HepG2 (cell line): ENCODE data around the gene YWHAQ. TPM values are rescaled to one million over a fixed set of nuclear protein-coding genes. Genes with fewer than 3 reads are reported as not detected.
A peak's percentile ranks its signal among the peaks of the same experiment; 100 is the strongest.

ENCODE experiments used
- ATAC-seq: fragments of 200-7000 bp; cut with Tn5 transposase; 3 replicates; pipeline ENCODE4 v1.9.1; 2020; ENCODE audit warnings: mild to moderate bottlenecking, moderate library complexity
- BruUV-seq: library from RNA; stranded (reverse); fragments of 400-500 nt; replicated peaks from 2 replicates; lab custom pipeline; 2021; lab: Mats Ljungman, UMichigan
- CTCF ChIA-PET: fragments of 300-600 bp; formaldehyde crosslinking; extraction: SDS; loops from one replicate; lab custom pipeline; 2021; ENCODE audit warnings: low total read pairs, inconsistent platforms, low intra/inter-chr PET ratio; lab: Yijun Ruan, JAX
- POLR2A ChIA-PET: fragments of 350-600 bp; sonication (Branson Sonifier 250); formaldehyde crosslinking; loops from one replicate; lab custom pipeline; 2020; ENCODE audit warnings: antibody characterized with exemption, inconsistent platforms; lab: Yijun Ruan, JAX
- DNase-seq: peaks from one replicate; pipeline ENCODE4 v3.0.0-alpha.2; 2015; ENCODE audit warnings: low spot score
- FAIRE-seq: peaks from 3 replicates; lab custom pipeline; 2011; peaks lifted over from hg19 to GRCh38; lab: Jason Lieb, UNC
- H2AFZ ChIP-seq: one replicate; pipeline ENCODE4 v1.6.1; 2011; ENCODE audit warnings: low read length, inconsistent platforms
- H3K27ac ChIP-seq: fragments of 300-600 bp; 3 replicates; pipeline ENCODE4 v1.8.0; 2011; ENCODE audit warnings: mixed run types, mild to moderate bottlenecking, mixed read lengths, low read length, inconsistent platforms; ENCODE audit not compliant: insufficient read depth; ENCODE audit errors: extremely low read length
- H3K27me3 ChIP-seq, 2 experiments: fragments of 200-600 bp in 1 of 2; 2 replicates in 1 of 2; 3 replicates in 1 of 2; pipeline versions ENCODE4 v1.6.0 to v1.8.0; 2011; ENCODE audit warnings: low read length in 2 of 2, mild to moderate bottlenecking in 2 of 2, moderate library complexity in 2 of 2, inconsistent platforms in 1 of 2; ENCODE audit not compliant: insufficient read depth in 2 of 2, control insufficient read depth in 1 of 2
- H3K36me3 ChIP-seq, 2 experiments: fragments of 200-600 bp in 1 of 2; replicated peaks in 1 of 2; 2 replicates in 1 of 2; 3 replicates in 1 of 2; pipeline versions ENCODE4 v1.5.1 to v1.8.0; 2011; ENCODE audit warnings: low read length in 2 of 2, inconsistent platforms in 1 of 2; ENCODE audit not compliant: insufficient read depth in 2 of 2, control insufficient read depth in 1 of 2
- H3K4me1 ChIP-seq: 2 replicates; pipeline ENCODE4 v1.5.1; 2012; ENCODE audit warnings: low read length, inconsistent platforms; ENCODE audit not compliant: insufficient read depth
- H3K4me2 ChIP-seq: 2 replicates; pipeline ENCODE4 v1.6.0; 2011; ENCODE audit warnings: low read depth, low read length, inconsistent platforms
- H3K4me3 ChIP-seq, 3 experiments: fragments of 200-600 bp in 1 of 3; sonication (generic), shearing (Covaris generic) in 1 of 3; replicated peaks in 1 of 3; 2 replicates each; pipeline ENCODE4 v1.5.1; 2011 to 2016; ENCODE audit warnings: low read length in 3 of 3, inconsistent platforms in 2 of 3, low read depth in 2 of 3, mild to moderate bottlenecking in 2 of 3, control low read depth in 1 of 3, mixed read lengths in 1 of 3; ENCODE audit not compliant: insufficient read depth in 1 of 3
- H3K79me2 ChIP-seq: one replicate; pipeline ENCODE4 v1.6.1; 2011; ENCODE audit warnings: low read length, inconsistent platforms; ENCODE audit not compliant: insufficient read depth
- H3K9ac ChIP-seq: 2 replicates; pipeline ENCODE4 v1.6.0; 2011; ENCODE audit warnings: mild to moderate bottlenecking, low read depth, low read length, inconsistent platforms; ENCODE audit not compliant: insufficient read depth
- H3K9me3 ChIP-seq: 2 replicates; pipeline ENCODE4 v1.5.1; 2012; ENCODE audit warnings: mild to moderate bottlenecking, low read length
- H4K20me1 ChIP-seq: 2 replicates; pipeline ENCODE4 v1.6.0; 2011; ENCODE audit warnings: inconsistent platforms, mild to moderate bottlenecking, low read length, moderate library complexity; ENCODE audit not compliant: insufficient read depth
- BCL6 ChIP-seq: IDR thresholded peaks from 2 replicates; pipeline ENCODE4 v1.6.1; 2016; ENCODE audit warnings: missing genetic modification reagents, missing compliant biosample characterization
- ESRRA ChIP-seq: sonication (generic); formaldehyde crosslinking; IDR thresholded peaks from 2 replicates; pipeline ENCODE4 v1.5.1; 2020; ENCODE audit warnings: mild to moderate bottlenecking, low read depth, missing genetic modification reagents
- GATAD2A ChIP-seq: IDR thresholded peaks from 2 replicates; pipeline ENCODE4 v1.6.1; 2016
- JUND ChIP-seq: sonication (generic); formaldehyde crosslinking; IDR thresholded peaks from 2 replicates; pipeline ENCODE4 v1.8.0; 2022; ENCODE audit warnings: mild to moderate bottlenecking, missing genetic modification reagents
- KAT2B ChIP-seq: fragments of 150-350 bp; IDR thresholded peaks from 2 replicates; pipeline ENCODE4 v1.6.1; 2014; ENCODE audit warnings: low read depth, low read length, borderline replicate concordance
- MAFK ChIP-seq, 2 experiments: IDR thresholded peaks in 1 of 2; conservative IDR thresholded peaks in 1 of 2; 2 replicates each; pipeline ENCODE4 v1.6.1; 2011; ENCODE audit warnings: improper control_type of control experiment in 2 of 2, low read length in 2 of 2
- NCOA2 ChIP-seq: sonication (generic); formaldehyde crosslinking; IDR thresholded peaks from 2 replicates; pipeline ENCODE4 v1.8.0; 2022; ENCODE audit warnings: inconsistent platforms
- ONECUT2 ChIP-seq: sonication (generic); formaldehyde crosslinking; IDR thresholded peaks from 2 replicates; pipeline ENCODE4 v1.4.0; 2020; ENCODE audit warnings: missing genetic modification reagents
- SSRP1 ChIP-seq: IDR thresholded peaks from 2 replicates; pipeline ENCODE4 v1.6.1; 2016; ENCODE audit warnings: control low read depth
- TEAD2 ChIP-seq: sonication (generic); formaldehyde crosslinking; IDR thresholded peaks from 2 replicates; pipeline ENCODE4 v1.9.0; 2021; ENCODE audit warnings: missing genetic modification reagents
- TEAD3 ChIP-seq: optimal IDR thresholded peaks from 2 replicates; pipeline ENCODE3; 2016; ENCODE audit warnings: borderline replicate concordance
- YY1 ChIP-seq: IDR thresholded peaks from 2 replicates; pipeline ENCODE4 v1.6.1; 2011; ENCODE audit warnings: low read length, low read depth, moderate library complexity, mild to moderate bottlenecking; ENCODE audit not compliant: insufficient read depth, insufficient replicate concordance
- ZBTB1 ChIP-seq: sonication (generic); formaldehyde crosslinking; IDR thresholded peaks from 2 replicates; pipeline ENCODE4 v1.4.0; 2020; ENCODE audit warnings: missing genetic modification reagents, borderline replicate concordance
- ZFP1 ChIP-seq: IDR thresholded peaks from 2 replicates; pipeline ENCODE4 v1.6.1; 2016
- ZNF451 ChIP-seq: sonication (generic); formaldehyde crosslinking; IDR thresholded peaks from 2 replicates; pipeline ENCODE4 v1.5.0; 2020; ENCODE audit warnings: mild to moderate bottlenecking, missing genetic modification reagents
- WGBS: methylation state at CpG from one replicate; pipeline ENCODE4 v1.1.6; 2017; ENCODE audit warnings: low lambda C conversion rate; 5-methylcytosine and 5-hydroxymethylcytosine counted together
- in situ Hi-C: cut with HindIII; loops from 2 replicates; pipeline ENCODE4 v1.10.0; 2017; ENCODE audit warnings: low pct_unique_long_range_greater_than_20kb; ENCODE audit not compliant: extremely low pct_ligation_motif_present
- intact Hi-C: fragments of 100-400 bp; cut with micrococcal nuclease; formaldehyde crosslinking; loops from one replicate; pipeline ENCODE4 v1.10.0; 2022; ENCODE audit not compliant: unreplicated experiment
- polyA plus RNA-seq, 8 experiments: library from polyadenylated mRNA; depleted of rRNA in 3 of 8; stranded (reverse) in 7 of 8; unstranded in 1 of 8; fragments of >200 nt; fragmentation: Illumina TruSeq in 4 of 8; extraction: Trizol in 4 of 8; gene quantifications; 2 replicates each; pipeline versions ENCODE4 v1.2.1 to v1.2.3, GENCODE V29; 2011 to 2016; ENCODE audit warnings: low read depth in 4 of 8, missing spikeins in 1 of 8, mixed read lengths in 1 of 8; ENCODE audit not compliant: insufficient read depth in 1 of 8
- total RNA-seq, 5 experiments: library from RNA; depleted of rRNA; stranded (reverse); fragments of >200 nt; fragmentation: Illumina TruSeq; extraction: Trizol; gene quantifications; 2 replicates each; pipeline ENCODE4 v1.2.3, GENCODE V29; 2016; ENCODE audit warnings: low read depth in 1 of 5
- TF ChIP-seq, protein P1 (sequence below): sonication (generic); formaldehyde crosslinking; conservative IDR thresholded peaks from 2 replicates; pipeline ENCODE4 v1.4.0; 2020; ENCODE audit warnings: missing genetic modification reagents
- TF ChIP-seq, protein P2 (sequence below): sonication (generic); formaldehyde crosslinking; IDR thresholded peaks from 2 replicates; pipeline ENCODE4 v1.8.0; 2022; ENCODE audit warnings: mild to moderate bottlenecking, missing genetic modification reagents; ENCODE audit not compliant: insufficient replicate concordance
- TF ChIP-seq, protein P3 (sequence below): sonication (generic); formaldehyde crosslinking; conservative IDR thresholded peaks from 2 replicates; pipeline ENCODE4 v1.4.0; 2020; ENCODE audit warnings: missing genetic modification reagents
- TF ChIP-seq, protein P4 (sequence below): sonication (generic); formaldehyde crosslinking; IDR thresholded peaks from 2 replicates; pipeline ENCODE4 v1.4.0; 2020; ENCODE audit warnings: missing genetic modification reagents

Gene YWHAQ
- total and polyA plus RNA-seq, 2 of the 13 experiments (the other 11 are each of a cell fraction or from before 2014, with no cell fraction given): 160 to 304 TPM

DNA sequence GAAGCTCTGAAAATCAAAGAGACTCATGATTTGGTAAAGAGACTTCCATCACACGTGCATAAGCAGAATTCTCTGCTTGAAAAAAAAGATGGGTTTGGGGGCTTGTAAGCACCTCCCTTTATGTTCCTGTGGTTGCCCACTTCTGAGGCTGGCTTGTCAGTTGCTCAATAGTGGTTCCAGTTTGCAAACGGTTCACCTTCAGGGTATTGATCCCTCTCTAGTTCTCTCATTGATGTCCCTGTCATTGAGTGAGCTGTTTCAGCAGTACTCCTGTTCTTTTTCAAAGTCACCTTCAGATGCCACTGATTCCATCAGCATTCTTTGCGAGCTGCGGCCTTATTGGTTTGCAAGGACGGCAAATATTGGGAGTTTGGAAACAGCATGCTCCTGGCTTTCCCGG lies 17.1 kb upstream of the YWHAQ start:
- intact Hi-C loops: no loop called here
- peak; percentile 60 for ATAC-seq
- Histone ChIP-seq H3K36me3 (no peaks in the 10 kb centered on the region), H3K9me3 (no peaks in the 10 kb centered on the region), H2AFZ (no peak overlapping the region), H3K4me2 (no peak overlapping the region), H3K79me2 (no peaks in the 10 kb centered on the region), H4K20me1 (no peaks in the 10 kb centered on the region), H3K9ac (no peak overlapping the region), H3K27me3 (peaks cover 3 to 38% of the 10 kb centered on the region in 2 experiments; a peak in 4 of 5 replicates), H3K27ac (no peak overlapping the region), H3K4me3 (no peak overlapping the region), H3K4me1 (peaks cover 25% of the 10 kb centered on the region)
- ChIA-PET CTCF (no interaction called here), POLR2A (interaction anchor here (0.7 to 2.5 kb wide), 2 partner anchors 11 to 17 kb away, joined by 3 to 9 read pairs; partner anchors contain the start of gene YWHAQ)
- BruUV-seq: no TSS peak
- WGBS: 2% methylated on average over 6 of the region's 6 CpGs
- DNase-seq: peak; percentile 43
- in situ Hi-C loops: no loop called here
- no peak for FAIRE-seq
- TF ChIP-seq ESRRA (peak; percentile 81; the same call in 1 of the 2 replicates), ZNF451 (CRISPR knock-in tag) (no peak), ZFP1 (no peak), GATAD2A (peak; percentile 57; the same call in 1 of the 2 replicates), KAT2B (peak; percentile 52; the same call in 1 of the 2 replicates), NCOA2 (CRISPR knock-in tag) (peak; percentile 39; the same call in 1 of the 2 replicates), YY1 (no peak), ONECUT2 (CRISPR knock-in tag) (peak; percentile 70), MAFK (conservative IDR thresholded peaks at IDR 0.05 in 1 of 2, IDR thresholded peaks at IDR 0.05 in 1 of 2; ENCODE audit: low read length in 2 of 2) (peak; percentile 28 to 44; a peak in 2 of 4 replicates), TEAD2 (CRISPR knock-in tag) (no peak), BCL6 (CRISPR knock-in tag) (0 out of 2 replicates have a peak, but pooled peaks have one; percentile 25), TEAD3 (CRISPR knock-in tag) (peak; percentile 51), ZBTB1 (no peak), JUND (CRISPR knock-in tag) (no peak), SSRP1 (no peak)
- TF ChIP-seq, protein P1, sequence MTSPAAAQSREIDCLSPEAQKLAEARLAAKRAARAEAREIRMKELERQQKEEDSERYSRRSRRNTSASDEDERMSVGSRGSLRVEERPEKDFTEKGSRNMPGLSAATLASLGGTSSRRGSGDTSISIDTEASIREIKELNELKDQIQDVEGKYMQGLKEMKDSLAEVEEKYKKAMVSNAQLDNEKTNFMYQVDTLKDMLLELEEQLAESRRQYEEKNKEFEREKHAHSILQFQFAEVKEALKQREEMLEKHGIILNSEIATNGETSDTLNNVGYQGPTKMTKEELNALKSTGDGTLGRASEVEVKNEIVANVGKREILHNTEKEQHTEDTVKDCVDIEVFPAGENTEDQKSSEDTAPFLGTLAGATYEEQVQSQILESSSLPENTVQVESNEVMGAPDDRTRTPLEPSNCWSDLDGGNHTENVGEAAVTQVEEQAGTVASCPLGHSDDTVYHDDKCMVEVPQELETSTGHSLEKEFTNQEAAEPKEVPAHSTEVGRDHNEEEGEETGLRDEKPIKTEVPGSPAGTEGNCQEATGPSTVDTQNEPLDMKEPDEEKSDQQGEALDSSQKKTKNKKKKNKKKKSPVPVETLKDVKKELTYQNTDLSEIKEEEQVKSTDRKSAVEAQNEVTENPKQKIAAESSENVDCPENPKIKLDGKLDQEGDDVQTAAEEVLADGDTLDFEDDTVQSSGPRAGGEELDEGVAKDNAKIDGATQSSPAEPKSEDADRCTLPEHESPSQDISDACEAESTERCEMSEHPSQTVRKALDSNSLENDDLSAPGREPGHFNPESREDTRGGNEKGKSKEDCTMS (CRISPR knock-in tag): no peak
- TF ChIP-seq, protein P2, sequence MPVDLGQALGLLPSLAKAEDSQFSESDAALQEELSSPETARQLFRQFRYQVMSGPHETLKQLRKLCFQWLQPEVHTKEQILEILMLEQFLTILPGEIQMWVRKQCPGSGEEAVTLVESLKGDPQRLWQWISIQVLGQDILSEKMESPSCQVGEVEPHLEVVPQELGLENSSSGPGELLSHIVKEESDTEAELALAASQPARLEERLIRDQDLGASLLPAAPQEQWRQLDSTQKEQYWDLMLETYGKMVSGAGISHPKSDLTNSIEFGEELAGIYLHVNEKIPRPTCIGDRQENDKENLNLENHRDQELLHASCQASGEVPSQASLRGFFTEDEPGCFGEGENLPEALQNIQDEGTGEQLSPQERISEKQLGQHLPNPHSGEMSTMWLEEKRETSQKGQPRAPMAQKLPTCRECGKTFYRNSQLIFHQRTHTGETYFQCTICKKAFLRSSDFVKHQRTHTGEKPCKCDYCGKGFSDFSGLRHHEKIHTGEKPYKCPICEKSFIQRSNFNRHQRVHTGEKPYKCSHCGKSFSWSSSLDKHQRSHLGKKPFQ (CRISPR knock-in tag): no peak
- TF ChIP-seq, protein P3, sequence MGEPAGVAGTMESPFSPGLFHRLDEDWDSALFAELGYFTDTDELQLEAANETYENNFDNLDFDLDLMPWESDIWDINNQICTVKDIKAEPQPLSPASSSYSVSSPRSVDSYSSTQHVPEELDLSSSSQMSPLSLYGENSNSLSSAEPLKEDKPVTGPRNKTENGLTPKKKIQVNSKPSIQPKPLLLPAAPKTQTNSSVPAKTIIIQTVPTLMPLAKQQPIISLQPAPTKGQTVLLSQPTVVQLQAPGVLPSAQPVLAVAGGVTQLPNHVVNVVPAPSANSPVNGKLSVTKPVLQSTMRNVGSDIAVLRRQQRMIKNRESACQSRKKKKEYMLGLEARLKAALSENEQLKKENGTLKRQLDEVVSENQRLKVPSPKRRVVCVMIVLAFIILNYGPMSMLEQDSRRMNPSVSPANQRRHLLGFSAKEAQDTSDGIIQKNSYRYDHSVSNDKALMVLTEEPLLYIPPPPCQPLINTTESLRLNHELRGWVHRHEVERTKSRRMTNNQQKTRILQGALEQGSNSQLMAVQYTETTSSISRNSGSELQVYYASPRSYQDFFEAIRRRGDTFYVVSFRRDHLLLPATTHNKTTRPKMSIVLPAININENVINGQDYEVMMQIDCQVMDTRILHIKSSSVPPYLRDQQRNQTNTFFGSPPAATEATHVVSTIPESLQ: no peak
- TF ChIP-seq, protein P4, sequence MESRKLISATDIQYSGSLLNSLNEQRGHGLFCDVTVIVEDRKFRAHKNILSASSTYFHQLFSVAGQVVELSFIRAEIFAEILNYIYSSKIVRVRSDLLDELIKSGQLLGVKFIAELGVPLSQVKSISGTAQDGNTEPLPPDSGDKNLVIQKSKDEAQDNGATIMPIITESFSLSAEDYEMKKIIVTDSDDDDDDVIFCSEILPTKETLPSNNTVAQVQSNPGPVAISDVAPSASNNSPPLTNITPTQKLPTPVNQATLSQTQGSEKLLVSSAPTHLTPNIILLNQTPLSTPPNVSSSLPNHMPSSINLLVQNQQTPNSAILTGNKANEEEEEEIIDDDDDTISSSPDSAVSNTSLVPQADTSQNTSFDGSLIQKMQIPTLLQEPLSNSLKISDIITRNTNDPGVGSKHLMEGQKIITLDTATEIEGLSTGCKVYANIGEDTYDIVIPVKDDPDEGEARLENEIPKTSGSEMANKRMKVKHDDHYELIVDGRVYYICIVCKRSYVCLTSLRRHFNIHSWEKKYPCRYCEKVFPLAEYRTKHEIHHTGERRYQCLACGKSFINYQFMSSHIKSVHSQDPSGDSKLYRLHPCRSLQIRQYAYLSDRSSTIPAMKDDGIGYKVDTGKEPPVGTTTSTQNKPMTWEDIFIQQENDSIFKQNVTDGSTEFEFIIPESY (CRISPR knock-in tag): no peak
